ENCODE results near the gene EFNA2.
"Not testable (repeated sequence)": the region's sequence is repeated elsewhere in the genome, so short reads cannot be mapped to it uniquely, and the experiment has no call there.

Gene EFNA2

DNA sequence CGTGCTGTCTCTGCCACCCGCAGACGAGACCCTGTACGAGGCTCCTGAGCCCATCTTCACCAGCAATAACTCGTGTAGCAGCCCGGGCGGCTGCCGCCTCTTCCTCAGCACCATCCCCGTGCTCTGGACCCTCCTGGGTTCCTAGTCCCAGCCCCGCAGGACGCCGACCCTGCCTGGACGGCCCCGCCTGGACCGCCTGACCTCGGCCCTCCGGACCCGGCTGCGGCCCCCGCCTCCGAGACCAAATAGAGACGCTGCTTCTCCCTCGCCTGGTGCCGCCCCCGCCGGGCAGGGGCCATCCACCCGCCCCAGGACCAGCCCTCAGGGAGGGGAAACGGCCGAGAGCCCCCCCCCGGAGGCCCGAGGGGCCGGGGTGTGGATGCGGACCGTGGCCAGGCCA is 14.1 kb downstream of the EFNA2 start:
- no peak for DNase-seq (ENCODE audit: low read depth)
- H3K4me3 ChIP-seq (ENCODE audit: low read depth, low read length): no peak overlapping the region
- no peak for TF ChIP-seq CTCF (IDR thresholded peaks at IDR 0.05; ENCODE audit: insufficient read depth, low read depth, low read length, missing control alignments)

GRCh38 chr19:1300744-1301490 is 15.2 kb downstream of the EFNA2 start:
- no peak for TF ChIP-seq CTCF (IDR thresholded peaks at IDR 0.05; ENCODE audit: insufficient read depth, low read depth, low read length, missing control alignments)
- no peak for DNase-seq (ENCODE audit: low read depth)
- no peak overlapping the region for H3K4me3 ChIP-seq (ENCODE audit: low read depth, low read length)

DNA sequence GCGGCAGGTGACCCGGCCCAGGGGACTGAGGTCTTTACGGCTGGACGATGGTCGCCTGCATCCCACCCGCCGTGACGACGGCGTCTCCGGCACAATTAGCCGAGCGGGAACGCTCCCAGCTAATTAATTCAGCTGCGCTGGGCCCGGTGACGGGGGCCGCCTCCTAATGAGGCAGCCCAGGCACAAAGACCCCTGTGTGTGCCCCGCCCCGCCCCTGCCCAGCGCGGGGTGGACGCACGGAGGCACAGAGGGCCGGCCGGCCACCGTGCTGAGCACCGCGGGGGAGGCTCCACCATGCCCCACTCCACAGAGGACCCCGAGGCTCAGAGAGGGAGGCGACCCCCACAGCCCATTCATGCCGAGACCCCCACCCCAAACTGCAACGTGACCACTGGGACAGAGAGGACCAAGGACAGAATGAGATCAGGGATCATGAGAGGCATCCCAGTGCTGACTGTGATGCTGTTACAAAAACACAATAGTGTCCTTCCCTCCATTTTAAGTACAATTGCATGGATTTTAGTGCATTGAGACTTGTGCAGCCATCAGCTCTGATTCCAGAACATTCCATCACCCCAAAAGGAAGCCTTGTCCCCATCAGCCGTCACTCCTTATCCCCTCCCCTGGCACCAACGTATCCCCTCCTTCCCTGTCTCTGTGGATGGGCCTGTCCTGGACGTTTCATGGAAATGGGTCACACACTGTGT is 17.0 kb downstream of the EFNA2 start:
- TF ChIP-seq CTCF (IDR thresholded peaks at IDR 0.05; ENCODE audit: insufficient read depth, low read depth, low read length, missing control alignments): no peak
- DNase-seq (ENCODE audit: low read depth): no peak
- H3K4me3 ChIP-seq (ENCODE audit: low read depth, low read length): no peak overlapping the region

- no peak for DNase-seq (ENCODE audit: low read depth)
- H3K4me3 ChIP-seq (ENCODE audit: low read depth, low read length): no peak overlapping the region
- no peak for TF ChIP-seq CTCF (IDR thresholded peaks at IDR 0.05; ENCODE audit: insufficient read depth, low read depth, low read length, missing control alignments)
Measured at GRCh38 chr19:1304197-1304924, 18.7 kb downstream of the EFNA2 start.

DNA sequence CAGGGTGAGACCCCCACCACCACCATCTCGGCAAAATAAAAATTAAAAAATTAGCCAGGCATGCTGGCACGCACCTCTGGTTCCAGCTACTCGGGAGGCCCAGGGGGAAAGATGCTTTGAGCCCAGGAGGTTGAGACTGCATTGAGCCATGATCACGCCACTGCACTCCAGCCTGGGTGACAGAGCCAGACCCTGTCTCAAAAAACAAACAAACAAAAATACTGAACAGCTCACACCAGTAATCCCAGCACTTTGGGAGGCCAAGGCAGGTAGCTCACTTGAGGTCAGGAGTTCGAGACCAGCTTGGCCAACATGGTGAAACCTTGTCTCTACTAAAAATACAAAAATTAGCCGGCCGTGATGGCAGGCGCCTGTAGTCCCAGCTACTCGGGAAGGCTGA is 19.7 kb downstream of the EFNA2 start:
- DNase-seq (ENCODE audit: low read depth); H3K4me3 ChIP-seq (ENCODE audit: low read depth, low read length): not testable (repeated sequence)

- TF ChIP-seq CTCF (IDR thresholded peaks at IDR 0.05; ENCODE audit: insufficient read depth, low read depth, low read length, missing control alignments): no peak
- H3K4me3 ChIP-seq (ENCODE audit: low read depth, low read length): no peak overlapping the region
- DNase-seq (ENCODE audit: low read depth): no peak
Measured at GRCh38 chr19:1307320-1307719, 21.6 kb downstream of the EFNA2 start.

DNA sequence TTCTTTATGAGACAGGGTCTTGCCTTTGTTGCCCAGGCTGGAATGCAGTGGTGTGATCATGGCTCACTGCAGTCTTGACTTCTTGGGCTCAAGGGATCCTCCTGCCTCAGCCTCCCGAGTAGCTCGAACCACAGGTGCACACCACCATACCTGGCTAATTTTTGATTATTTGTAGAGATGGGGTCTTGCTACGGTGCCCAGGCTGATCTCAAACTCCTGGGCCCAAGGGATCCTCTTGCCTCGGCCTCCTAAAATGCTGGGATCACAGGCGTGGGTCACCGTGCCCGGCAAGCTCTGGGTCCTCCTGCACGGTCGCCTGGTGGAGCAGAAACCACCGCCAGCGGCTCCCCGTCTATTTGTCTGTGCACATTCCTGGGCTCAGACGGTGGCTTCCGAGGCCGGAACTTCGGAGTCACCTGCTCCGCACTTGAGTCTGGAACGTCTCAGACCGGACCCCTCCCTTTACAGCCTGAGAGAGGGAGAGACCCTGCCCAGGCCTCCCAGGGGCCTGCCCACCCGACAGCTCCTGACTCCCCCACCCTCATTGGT is 22.2 kb downstream of the EFNA2 start:
- H3K4me3 ChIP-seq (ENCODE audit: low read depth, low read length): no peak overlapping the region
- DNase-seq (ENCODE audit: low read depth): no peak
- TF ChIP-seq CTCF (IDR thresholded peaks at IDR 0.05; ENCODE audit: insufficient read depth, low read depth, low read length, missing control alignments): no peak
